GM23248 (cell line): ENCODE measurements around the gene WDR48.

Source experiments
- EZH2 ChIP-seq: fragments of 200-600 bp; sonication (generic); IDR thresholded peaks from 2 replicates; pipeline ENCODE4 v1.6.1; 2018; ENCODE audit warnings: antibody characterized with exemption, mild to moderate bottlenecking; ENCODE audit not compliant: insufficient read depth, poor library complexity, severe bottlenecking
- EZH2phosphoT487 ChIP-seq: fragments of 200-600 bp; sonication (generic); IDR thresholded peaks from 2 replicates; pipeline ENCODE4 v1.6.1; 2018; ENCODE audit warnings: antibody characterized with exemption, moderate library complexity, mild to moderate bottlenecking, low read depth; ENCODE audit not compliant: insufficient read depth

DNA sequence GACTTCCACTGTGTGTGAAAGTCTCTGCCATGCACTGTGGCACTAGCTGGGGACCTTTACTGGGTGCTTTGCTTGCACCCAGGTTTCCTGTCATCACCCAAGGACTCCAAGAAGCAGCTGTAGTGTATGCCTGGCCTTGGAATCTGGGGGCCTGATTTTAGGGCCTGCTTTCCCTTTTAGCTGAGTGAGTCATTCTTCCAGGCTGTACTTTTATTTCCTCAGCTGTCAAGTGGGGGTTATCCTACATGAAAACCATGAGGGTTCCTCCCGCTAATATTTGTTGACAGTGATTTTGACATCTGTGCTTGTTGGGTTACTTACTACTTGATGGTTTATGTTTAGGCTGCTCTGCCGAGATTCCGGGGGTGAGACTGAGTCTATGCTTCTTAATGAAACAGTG is 37.1 kb downstream of the WDR48 start:
- TF ChIP-seq EZH2 (no peak), EZH2phosphoT487 (no peak)
